Mesangial cell (primary cell): Measurements from ENCODE around the gene AGBL4. TPM values are rescaled to one million over a fixed set of nuclear protein-coding genes. Genes with fewer than 3 reads are reported as not detected.

Source experiments
- total RNA-seq: library from RNA; depleted of rRNA; stranded (reverse); fragments of >200 nt; gene quantifications from 2 replicates; pipeline ENCODE4 v1.2.3, GENCODE V29; 2015

The AGBL4 gene
- not detected in 2 replicates for total RNA-seq

DNA sequence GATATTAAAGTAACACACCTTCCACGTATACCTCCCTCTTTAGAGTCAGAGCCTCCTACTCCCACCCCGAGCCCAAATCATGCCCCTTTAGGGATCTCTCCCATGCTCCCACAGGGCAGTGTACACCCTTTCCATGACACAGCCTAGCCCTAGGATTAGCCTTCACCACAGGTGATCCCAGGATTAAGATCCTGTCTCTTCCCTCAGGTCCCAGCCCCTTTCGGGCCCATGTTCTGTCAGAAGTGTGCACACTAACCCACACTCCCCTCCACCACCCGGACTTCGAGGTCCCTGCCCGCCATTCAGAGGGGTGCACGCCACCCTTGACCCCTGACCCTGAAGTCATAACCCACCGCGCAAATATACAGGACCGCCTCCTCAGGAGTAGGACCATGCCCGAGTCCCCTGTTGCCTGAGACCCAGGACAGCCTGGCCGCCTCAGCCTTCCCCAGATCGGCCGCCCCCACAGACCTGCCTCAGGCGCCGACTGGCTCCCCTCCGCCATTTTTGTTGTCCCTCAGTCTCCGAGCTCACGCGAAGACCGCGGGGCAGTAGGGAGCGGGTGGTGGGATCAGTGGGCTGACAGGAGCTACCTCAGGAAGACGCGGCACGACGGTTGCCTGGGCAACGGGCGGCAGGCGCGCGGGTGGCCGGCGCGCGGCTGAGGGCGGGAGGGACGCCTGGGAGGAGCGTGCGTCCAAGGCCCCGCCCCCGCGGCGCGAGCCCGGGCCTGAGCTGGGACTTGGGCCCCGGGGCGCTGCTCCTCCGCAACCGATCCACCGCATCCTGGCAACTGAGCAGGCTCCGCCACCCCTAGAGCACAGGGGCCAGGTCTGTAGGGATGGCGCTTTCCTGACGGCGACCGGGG lies at the start of gene AGBL4:
Gene AGBL4, minus strand, starts transcription at position 663 of the 868 bp plus-strand sequence.

DNA sequence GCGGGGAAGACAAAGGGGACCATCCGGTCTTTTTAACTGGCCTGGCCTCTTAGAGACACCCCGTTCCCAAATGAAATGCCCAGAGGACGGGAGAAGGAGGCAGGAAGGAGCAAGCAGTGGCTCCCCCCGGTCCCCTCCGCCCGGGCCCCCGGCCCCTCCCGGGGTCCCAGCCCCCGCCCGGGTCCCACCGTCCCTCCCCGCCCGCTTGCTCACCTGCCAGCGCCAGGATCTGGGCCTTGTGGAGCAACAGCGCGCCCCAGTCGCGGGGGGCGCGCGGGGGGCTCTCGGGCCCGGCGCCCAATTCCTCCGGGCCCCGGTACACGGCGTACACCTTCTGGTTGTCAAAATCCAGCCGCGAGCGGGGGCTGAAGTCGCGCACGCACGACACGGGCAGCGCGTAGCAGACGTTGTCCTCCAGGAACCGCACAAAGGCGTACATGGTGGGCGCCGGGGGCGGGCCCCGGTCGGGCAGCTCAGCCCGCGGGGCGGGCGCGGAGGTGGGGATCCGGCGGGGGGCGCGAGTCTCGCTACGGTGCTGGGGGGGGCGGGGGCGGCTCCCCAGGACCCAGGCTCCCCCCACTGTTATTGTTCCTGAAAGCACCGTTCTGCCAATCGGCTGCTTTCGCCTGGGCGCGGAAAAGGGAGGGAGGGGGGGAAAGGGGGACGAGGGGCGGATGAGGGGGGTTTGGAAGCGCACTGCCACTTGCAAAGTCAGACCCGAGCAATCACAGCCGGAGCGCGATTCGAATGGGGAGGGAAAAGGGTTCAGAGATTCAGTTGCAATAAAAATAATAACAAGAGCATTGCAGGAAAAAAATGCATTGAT lies 1247.1 kb downstream of the AGBL4 start, which contains the start of gene BEND5:
Gene BEND5, minus strand, starts transcription at position 499 of the 826 bp plus-strand sequence. Its CDS starts 60 bp downstream, at position 439.

Other genes with a start within 250 kb of the AGBL4 start
- not detected in 2 replicates for gene ELAVL4, start 85.0 kb upstream of the AGBL4 start, total RNA-seq